Glomerular visceral epithelial cell (primary cell): ENCODE measurements around the gene PDXDC1.
"Not testable (repeated sequence)": the region's sequence is repeated elsewhere in the genome, so short reads cannot be mapped to it uniquely, and the experiment has no call there.

Experiments
- DNase-seq: peaks from one replicate; pipeline ENCODE4 v3.0.0-alpha.2; 2016; ENCODE audit errors: extremely low spot score

PDXDC1 gene

GRCh38 chr16:15035163-15035729 is 60.4 kb downstream of the PDXDC1 start:
- no peak for DNase-seq

- no peak for DNase-seq
Measured at GRCh38 chr16:15037003-15037402, 62.2 kb downstream of the PDXDC1 start.

DNA sequence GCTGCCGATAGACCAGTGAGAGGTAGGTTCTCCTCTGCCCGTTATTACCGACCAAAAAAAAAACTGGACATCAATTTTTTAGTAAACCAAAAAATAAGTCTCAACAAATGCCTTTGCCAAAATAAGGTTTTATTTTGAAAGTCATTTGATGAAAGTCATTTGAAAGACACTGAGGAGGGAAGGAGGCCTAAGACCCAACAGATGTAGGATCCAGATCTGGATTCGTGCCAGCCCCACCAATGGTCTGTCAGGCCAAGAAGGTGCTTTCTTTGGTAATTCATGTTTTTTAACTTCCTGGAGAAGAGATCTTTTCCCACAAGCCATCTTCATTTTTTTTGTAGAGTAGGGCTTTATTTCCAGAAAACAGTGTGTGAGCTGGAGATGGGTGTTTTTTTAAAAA is 62.9 kb downstream of the PDXDC1 start:
- DNase-seq: no peak

DNA sequence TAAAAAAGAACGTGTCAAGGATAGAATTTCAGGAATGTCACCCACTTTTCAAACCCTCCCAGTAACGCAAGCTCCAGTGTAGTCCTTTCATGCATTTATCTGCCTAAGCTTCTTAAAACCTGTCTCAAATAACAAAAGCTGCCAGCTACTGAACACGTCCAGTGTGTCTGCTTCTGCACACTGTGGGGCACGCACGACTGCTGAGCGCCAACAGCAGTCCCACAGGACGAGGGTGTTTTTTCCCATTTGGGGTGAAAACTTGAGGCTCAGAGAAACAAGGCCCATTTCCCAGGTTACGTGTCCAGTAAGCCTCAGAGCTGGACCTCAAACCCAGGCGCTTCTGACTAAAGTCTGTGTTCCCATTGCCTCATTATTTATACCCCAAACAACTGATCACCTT is 63.9 kb downstream of the PDXDC1 start:
- no peak for DNase-seq

DNA sequence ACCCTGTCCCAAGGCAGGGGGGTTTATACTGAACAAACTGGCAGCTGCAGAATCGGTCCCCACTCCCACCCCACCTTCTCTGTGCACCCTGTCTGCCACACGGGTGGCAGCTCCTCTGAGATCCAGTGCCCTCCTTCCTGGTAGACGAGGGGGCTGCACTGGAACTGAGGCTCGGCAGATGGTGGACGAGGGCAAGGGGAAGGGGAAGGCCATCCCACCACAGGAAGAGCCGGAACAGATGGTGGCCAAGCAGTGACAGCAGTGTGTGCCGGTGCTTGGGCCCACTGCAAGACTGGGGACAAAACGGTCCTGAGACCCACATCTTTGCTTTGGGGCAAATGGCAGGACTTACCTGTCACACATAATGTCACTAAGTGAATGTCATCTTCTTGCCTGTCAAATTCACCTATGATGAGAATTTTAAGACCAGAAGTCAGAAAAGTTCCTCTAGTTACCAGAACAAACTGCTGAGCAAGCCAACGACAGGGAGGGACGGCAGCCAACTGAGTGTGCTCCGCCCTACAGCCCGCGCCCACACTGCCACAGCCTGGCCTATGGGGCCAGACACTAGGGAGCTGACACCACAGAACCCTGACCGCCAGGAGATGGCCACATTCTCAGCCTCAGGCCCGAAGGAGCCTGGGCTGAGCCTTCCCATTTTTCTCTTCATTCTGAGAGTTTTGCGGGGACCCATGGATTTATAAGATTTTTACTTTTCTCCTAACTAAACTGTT is 66.6 kb downstream of the PDXDC1 start:
- DNase-seq: no peak

DNA sequence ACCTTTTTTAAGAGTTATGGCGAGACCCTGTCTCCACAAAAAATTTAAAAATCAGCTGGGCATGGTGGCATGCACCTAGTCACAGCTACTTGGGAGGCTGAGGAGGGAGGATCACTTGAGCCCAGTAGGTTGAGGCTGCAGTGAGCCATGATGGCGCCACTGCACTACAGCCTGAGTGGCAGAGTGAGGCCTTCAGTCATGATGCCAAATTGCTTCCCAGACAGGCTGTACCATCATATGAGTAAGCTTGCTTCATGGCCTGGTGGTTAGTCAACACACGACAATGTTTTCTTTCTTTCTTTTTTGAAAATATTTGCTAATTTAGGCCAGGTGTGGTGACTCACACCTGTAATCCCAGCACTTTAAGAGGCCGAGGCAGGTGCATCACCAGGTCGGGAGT is 68.5 kb downstream of the PDXDC1 start:
- DNase-seq: no peak

DNA sequence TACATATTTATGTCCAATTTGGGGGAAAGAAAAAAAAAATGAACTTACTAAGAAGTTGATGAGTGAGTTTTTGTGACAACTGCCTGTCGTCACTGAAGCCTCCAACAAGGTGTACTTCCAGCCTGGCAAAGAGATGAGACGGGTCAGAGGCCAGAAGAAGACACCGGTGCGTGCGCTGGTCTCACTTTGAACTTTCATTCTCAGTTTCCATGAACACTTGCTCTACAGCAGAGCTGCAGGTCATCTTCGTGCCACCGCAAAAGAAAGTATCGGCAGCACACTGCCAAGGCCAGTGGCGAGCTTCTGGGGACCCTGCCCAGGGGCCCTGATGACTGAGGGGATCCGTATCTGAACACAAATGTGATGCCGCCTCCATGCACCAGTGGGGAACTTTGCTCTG is 69.5 kb downstream of the PDXDC1 start:
- DNase-seq: no peak

- DNase-seq: not testable (repeated sequence)
Measured at GRCh38 chr16:15045270-15045669, 70.4 kb downstream of the PDXDC1 start.

DNA sequence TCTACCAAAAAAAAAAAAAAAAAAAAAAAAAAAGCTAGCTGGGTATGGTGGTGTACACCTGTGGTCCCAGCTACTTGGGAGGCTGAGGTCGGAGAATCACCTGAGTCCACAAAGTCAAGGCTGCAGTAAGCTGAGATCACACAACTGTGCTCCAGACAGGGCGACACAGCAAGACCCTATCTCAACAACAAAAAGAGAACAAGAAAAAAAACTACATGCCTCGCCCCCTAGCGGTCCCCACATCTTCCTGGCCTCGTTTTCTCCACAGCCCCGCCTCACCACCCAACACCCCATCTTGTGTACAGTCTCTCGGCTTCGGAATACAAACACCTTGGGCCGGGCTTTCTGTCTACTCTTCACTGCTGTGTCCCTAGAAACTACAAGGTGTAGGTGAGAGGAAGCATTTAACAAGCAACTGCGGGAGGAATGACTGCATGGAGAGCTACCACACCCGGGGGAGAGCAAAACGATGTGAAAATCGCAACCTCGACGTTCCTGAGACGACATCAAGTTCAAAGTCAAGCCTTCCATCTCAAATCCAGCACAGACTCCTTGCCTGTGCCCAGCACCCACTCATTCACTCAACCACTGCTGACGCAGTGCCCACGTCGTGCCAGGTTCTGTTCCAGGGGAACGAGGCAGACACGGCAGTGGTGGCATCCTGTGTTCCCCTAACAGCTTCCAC is 72.0 kb downstream of the PDXDC1 start:
- DNase-seq: no peak

DNA sequence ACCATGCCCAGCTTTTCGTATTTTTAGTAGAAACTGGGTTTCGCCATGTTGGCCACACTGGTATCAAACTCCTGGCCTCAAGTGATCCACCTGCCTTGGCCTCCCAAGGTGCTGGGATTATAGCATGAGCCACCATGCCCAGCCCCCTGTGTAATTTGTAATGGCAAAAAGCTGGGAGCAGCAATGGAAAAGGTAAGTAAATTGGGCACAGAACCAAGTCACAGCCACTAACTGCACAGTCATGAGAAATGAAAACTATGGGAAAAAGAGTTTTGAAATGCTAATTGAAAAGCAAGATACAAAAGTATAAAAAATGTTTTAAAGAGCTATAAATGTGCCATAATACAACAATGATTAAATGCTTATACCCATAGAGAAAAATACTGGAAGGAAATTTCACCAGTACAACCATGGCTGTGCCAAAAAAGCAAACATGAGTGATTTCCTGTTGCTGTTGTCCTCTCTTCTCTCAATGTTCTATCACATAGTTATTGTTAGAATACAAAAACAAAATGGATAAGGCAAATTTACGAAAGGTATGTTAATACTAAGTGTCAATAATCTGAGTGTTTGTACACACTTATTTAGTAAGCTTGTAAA is 74.9 kb downstream of the PDXDC1 start:
- no peak for DNase-seq

DNA sequence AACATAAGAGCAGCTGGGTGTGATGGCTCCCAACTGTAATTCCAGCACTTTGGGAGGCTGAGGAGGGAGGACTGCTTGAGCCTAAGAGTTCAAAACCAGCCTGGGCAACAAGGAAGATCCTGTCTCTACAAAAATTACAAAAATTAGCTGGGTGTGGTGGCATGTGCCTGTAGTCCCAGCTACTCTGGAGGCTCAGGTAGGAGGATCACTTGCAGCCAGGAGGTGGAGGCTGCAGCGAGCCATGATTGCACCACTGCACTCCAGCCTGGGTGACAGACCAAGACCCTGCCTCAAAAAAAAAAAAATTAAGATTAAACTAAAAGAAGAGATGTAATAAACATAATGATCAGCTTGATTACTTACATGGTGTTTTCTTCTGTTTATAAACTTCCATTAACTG is 75.6 kb downstream of the PDXDC1 start:
- DNase-seq: not testable (repeated sequence)

DNA sequence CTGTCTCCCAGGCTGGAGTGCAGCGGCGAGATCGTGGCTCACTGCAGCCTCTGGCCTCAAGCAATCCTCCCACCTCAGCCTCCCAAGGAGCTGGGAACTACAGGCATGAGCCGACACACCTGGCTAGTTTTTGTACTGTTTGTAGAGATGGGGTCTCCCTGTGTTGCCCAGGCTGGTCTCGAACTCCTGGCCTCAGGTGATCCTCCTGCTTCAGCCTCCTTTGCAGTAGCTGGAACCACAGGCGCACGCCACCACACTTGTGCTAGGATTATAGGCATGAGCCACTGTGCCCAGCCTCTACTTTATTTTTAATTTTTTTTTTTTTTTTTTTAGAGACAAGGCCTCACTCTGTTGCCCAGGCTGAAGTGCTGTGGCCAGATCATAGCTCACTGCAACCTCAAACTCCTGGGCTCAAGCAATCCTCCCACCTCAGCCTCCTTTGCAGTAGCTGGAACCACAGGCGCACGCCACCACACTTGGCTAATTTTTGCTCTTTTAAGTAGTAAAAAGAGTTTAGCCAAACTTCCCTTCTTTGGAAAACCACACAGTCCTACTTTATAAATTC is 76.6 kb downstream of the PDXDC1 start:
- no peak for DNase-seq

- DNase-seq: no peak
Measured at GRCh38 chr16:15052747-15053476, 78.1 kb downstream of the PDXDC1 start.

DNA sequence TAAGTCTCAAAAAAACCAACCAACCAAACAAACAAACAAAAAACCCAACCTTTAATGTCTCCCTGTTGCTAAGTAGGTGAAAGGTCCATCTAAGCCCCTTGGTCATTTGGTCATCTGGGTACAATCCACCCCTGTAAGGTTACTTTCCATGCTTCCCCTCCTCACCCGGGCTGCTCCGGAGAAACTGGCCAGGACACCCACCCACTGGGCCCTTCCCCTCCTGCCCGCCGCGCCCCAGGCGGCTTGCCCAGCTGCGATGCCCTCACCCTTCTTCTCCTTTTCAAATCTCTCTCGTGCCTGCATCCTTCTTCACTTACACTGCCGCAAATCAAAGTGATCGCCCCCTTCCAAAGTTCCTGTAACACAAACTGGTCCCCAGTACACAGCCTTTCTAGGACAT is 79.1 kb downstream of the PDXDC1 start:
- DNase-seq: no peak

- DNase-seq: no peak
Measured at GRCh38 chr16:15054357-15055140, 79.7 kb downstream of the PDXDC1 start.

GRCh38 chr16:15055141-15056053 is 80.6 kb downstream of the PDXDC1 start:
- no peak for DNase-seq

DNA sequence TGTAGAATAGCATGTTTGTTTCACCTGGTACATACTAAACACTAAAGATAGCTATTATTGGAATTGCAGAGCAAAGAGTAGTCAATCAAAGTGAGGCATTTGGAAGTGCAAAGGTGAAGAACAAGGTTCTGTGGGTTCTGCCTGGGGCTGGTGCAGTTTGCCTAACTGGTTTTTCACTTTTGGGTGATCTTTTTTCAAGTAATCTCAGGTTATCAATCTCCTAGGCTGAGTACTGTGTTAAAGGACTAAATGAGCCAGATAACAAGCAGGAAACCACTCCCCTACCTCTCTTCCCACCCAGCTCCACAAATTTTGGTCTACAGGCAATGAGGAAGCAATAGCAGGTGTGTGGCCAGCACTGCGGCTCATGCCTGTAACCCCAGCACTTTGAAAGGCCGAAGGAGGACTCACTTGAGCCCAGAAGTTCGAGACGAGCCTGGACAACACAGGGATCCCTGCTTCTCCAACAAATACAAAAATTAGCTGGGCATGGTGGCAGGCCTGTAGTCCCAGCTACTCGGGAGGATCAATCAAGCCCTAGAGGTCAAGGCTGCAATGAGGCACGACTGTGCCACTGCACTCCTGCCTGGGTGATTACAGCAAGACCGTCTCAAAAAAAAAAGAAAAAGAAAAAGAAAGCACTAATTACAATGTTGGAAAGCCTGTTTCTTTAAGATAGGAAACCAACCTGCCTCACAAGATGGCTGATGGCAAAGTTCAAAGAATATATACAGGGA is 83.0 kb downstream of the PDXDC1 start:
- DNase-seq: no peak

GRCh38 chr16:15059324-15059723 is 84.5 kb downstream of the PDXDC1 start:
- no peak for DNase-seq
